PC-3 (cell line): ENCODE data around the gene SP9.

ENCODE experiments used
- CTCF ChIP-seq: fragments of 300-600 bp; sonication (generic); conservative IDR thresholded peaks from 2 replicates; pipeline ENCODE4 v1.5.1; 2017; ENCODE audit warnings: antibody characterized with exemption, low read depth, mild to moderate bottlenecking, low read length
- EZH2phosphoT487 ChIP-seq: fragments of 300-600 bp; sonication (generic); IDR thresholded peaks from 2 replicates; pipeline ENCODE4 v1.6.1; 2018; ENCODE audit warnings: mild to moderate bottlenecking, antibody characterized with exemption, low read length, borderline replicate concordance

- TF ChIP-seq CTCF (no peak), EZH2phosphoT487 (no peak)
These were observed 3.7 kb upstream of the SP9 start for GRCh38 chr2:174330945-174331594.
